ENCODE data around the gene NOP9.

NOP9 gene

GRCh38 chr14:24264298-24264697, 35.4 kb upstream of the NOP9 start:
- no peak for DNase-seq

- DNase-seq = no peak
These were observed 33.1 kb upstream of the NOP9 start for GRCh38 chr14:24266344-24267244.

- no peak for DNase-seq
These were observed 32.1 kb upstream of the NOP9 start for GRCh38 chr14:24267516-24267915.

DNA sequence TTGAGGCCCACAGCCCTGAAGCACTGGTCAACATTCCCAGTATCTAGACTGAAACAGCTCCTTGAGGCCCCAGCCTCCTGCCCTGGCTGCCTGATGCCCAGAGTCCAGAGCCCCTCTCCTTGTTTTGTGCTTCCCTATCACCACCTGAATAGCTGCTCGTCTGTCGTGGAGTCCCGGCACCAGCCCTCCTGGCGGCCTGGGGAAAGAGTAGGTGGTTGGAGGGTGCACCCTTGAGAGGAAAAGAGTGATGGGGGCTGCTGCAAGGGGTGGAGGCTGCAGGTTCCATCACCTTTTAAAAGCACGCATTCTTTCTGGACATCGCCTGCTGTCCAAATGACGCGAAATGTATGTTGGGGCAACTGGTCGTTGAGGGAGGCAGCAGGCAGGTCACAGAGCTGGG, 31.4 kb upstream of the NOP9 start:
- no peak for DNase-seq

DNA sequence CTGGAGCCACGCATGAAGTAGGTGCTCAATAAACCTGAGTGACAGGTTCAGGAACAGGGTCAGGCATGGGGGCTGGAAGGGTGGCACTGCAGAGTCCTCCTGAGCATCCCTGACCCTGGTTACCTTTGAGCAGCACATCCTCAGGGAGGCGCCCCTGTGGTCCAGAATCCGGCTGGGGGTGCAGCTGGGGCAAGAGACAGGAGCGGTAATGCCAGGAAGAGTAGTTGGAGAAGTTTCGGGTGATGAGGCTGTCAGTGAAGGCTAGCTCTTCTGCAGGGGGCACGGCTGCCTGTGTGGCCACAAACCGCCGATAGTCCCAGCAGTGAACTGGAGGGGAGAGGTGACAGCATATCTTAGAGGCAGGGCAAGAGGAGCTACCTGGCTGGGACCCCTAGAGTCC, 30.3 kb upstream of the NOP9 start:
- DNase-seq = no peak

GRCh38 chr14:24269910-24270536, 29.6 kb upstream of the NOP9 start:
- DNase-seq = no peak

DNA sequence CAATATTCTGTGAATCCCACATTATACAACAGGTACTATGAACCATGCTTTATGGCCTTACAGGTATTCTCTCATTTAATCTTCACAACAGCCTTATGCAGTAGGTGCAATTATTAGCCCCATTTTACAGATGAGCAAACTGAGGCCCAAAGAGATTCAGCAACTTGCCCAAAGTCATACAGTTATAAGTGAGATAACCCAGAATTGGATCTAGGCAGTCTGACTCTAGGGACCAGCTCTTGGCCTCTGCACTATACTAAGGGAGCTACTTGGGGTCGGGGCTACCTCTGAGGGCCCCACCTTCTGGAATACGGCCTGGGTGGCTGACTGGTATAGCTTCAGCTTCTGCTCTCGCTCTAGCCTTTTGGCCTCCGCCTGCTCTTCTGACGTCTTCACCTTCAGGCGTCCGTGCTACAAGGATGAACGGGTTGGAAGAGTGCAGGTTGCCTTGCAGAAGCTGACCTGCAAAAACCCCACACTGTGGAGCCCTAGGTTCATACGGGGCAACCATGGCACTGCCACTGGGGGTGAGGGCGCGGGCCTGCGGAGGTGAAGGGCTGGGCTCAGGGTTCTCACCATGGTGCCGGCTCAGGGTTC, 29.0 kb upstream of the NOP9 start:
- DNase-seq = no peak

DNA sequence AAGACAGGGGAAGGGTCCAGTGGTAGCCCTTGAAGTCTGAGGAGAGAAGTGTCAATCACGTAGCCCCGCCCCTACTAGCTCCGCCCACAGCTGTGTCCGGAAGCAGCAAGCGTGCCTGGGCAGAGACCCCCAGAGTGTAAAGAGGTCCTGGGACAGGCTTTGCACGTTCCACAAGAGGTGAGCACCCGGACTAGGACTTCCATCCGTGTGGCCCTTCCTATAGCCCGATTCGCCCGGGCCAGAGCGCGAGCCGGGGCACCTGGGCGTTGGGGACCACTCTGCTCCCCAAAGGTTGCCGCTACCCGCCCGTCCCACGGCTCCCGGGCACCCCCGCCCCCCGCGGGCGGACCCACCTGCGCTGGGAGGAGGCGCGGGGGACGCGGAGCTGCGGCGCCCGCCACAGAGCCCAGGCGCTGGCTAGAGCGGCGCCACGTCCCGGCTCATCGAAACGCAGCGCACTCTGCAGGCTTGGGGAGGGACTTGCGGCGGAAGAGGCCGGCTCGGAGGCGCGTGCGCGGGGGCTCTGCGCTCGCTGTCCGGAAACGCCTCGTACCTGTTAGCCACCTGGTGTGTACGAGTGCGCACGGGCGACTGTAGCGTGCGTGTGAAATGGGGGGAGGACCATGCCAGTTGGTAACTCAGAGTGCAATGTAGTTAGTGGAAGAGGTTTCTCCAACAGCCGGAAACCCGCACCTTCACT, 28.4 kb upstream of the NOP9 start, which contains the start of gene RABGGTA:
Gene RABGGTA, minus strand, starts transcription at position 464 of the 700 bp plus-strand sequence. CDS start 482 bp downstream, outside the sequence.
- peak; percentile 98 for DNase-seq

DNA sequence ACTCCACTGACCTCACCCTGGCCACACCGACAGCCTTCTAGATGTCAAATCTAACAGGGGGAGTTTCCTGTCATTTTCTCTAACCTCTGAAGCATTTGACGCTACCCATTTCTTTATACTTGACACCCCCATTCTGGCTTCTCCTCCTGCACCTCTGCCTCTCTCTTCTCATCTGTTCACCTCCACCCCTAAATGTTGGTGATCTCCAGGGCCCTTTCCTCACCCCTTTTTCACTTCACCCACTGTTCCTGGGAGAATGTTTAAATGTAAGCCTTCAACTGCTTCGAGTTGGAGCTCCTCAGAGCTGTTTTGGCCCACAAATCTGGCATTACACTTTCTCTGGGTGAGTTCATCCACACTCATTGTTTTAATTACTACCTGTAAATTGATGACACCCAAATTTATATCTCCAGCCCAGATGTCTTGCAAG, 27.8 kb upstream of the NOP9 start:
- no peak for DNase-seq

DNA sequence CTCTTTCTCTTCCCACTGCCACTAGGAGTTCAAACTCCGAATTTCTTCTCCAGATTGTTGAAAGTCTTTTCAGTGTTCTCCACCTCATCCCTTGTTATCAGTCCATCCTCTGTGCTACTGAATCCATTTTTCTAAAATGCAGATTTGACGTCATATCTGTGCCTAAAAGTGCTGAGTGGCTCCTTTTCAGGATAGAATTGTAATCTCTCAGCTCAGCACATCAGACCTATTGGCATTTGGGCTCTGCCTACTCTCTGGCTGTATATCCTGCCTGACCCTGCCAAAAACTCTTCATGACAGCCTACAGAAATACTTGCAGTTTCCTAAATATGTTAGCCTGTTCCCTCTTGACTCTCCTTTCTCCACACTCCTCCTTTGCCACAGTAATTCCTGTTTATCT, 27.2 kb upstream of the NOP9 start:
- no peak for DNase-seq

DNA sequence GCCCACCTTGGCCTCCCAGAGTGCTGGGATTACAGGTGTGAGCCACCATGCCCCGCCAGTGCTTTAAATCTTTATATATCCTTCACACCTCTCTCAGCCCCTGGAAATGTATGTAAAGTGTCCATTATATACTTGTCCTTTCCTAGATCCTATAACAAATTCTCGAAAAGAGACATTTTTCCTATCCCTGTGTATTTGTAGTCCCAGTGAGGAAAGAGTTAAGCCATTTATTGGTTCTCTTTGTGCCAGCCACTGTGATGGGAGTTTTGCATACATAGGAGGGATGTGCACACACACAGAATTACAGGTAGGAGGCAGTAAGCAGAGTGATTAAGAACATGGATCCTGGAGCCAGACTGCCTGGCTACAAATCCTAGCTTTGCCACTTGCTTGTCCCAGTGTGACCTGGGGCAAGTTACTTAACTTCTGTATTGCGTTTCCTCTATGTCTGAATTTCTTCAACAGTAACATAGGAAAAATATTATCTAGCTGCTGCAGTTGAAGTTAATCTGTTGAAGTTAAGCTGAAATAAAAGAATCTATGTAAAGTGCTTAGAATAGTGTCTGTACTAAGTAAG, 26.1 kb upstream of the NOP9 start:
- DNase-seq = no peak

DNA sequence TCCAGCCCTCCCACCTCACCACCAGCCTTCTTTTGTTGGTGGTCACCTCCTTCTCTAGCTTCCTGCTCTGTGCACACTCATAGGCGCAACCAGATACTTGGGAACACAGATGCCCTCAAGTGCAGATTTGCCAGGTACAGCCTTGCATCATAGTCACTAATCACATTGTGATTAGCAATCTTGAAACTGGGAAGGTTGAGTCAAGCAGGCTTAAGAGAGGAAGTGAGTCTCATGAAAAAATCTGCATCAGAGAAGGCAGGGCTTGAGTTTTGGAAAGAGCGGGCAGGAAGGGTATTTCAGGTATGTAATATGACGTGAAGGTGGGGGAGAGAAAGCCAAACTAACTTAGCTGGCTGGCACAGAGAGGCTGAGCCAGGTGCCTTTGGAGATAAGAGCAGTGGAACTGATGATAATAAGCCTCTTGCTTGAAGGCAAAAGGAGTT, 25.5 kb upstream of the NOP9 start:
- DNase-seq = no peak

DNA sequence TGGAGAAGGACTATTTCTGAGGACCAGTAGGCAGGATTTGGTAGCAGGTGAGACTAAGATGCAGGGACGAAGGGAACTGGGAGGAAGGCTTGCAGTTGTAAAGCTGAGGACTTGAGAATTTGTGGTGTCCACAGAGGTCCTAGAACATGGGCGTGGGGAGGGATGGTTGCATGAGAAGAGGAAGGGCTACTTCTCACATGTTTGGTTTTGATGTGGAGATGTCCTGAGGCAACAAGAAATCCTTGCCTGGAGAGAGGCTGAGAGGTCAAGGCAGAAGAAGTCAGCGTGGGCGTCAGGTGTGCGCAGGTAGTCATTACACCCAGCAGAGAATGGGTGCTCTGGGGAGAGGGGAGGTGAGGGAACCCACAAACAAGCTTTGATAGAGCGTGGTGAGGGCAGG, 22.6 kb upstream of the NOP9 start:
- no peak for DNase-seq

DNA sequence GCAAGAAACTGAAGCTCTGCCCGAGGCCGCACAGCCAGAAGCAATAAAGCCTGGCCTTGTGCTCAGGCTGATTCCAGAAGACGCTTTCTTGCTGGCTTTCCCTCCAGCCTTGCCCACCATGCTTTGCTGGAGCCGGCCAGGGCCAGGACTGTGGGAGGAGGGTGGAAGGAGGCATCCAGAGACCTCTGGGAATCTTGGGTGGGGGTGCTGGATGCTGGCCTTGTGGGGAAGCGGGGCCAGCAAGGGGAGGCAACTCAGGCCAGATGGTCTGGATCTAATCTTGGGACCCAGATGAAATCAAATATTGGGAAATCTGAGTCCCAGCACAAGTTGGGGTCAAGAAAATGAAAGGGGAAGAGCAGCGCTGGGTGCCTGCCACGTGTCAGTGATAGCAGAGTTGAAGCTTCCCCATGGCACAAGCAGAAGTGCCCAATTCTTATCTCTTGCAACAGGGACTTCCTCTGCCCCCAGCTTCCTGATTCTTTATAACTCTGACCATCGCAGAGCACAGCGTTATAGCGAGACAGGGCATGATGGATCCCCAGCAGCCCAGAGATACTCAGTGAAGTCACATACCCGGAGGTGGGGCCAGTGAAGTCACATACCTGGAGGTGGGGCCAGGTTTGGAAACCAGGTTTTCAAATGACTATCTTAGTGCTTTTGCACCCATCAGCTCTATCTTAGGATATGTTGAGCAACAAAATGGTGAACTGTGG, 21.9 kb upstream of the NOP9 start:
- no peak for DNase-seq

- no peak for DNase-seq
These were observed 21.2 kb upstream of the NOP9 start for GRCh38 chr14:24278424-24278823.

- no peak for DNase-seq
These were observed 20.1 kb upstream of the NOP9 start for GRCh38 chr14:24279301-24280186.

- DNase-seq = no peak
These were observed 18.7 kb upstream of the NOP9 start for GRCh38 chr14:24280797-24281460.

DNA sequence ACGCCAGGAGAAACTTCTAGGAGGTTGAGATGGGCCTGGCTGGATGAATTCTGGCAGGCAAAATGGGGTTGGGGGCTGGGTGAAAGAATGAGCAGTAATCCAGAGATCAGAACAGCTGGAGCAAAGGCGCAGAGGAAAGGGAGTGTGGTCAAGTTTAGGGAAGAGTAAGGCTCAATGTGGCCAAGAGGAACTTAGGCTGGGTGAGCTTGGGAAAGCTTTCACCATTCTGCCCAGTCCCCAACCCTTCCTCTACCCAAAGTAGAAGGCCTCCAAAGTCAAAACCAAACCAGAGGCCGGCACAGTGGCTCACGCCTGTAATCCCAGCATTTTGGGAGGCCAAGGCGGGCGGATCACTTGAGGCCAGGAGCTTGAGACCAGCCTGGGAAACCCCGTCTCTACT, 18.0 kb upstream of the NOP9 start:
- no peak for DNase-seq

DNA sequence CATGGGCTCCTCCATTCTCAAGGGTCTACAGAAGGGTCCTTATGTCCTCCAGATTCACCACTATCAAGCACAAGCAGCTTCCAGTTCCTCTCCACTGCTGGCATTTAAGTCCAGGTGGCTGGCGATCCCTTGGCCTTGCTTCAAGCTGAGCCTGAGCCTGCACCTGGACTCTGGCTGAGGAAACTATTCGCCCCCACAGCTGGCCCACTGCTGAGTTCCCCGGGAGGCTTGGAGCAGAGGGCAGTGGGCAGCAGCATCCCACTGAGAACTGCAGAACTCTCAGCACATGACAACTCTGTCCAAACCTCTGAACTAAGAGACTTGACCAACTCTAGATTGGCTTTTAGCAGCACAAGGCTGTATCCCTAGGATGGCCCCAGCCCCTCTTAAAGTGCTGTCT, 16.9 kb upstream of the NOP9 start:
- no peak for DNase-seq

- no peak for DNase-seq
These were observed 15.7 kb upstream of the NOP9 start for GRCh38 chr14:24283796-24284460.
